Measurements from ENCODE around the gene TRPM2. TPM values are rescaled to one million over a fixed set of nuclear protein-coding genes. Genes with fewer than 3 reads are reported as not detected.
"Not testable (repeated sequence)": the region's sequence is repeated elsewhere in the genome, so short reads cannot be mapped to it uniquely, and the experiment has no call there.

The TRPM2 gene
- polyA plus RNA-seq, 3 donors from 2014 or later: 3.0 to 11.1 (median 4.4) TPM

GRCh38 chr21:44407493-44407892 is 54.1 kb downstream of the TRPM2 start:
- H3K27ac Mint-ChIP-seq: peak overlapping the region in 5 of 6 donors; percentile 35 to 78 (median 50)
- no peak overlapping the region for H3K4me3 Mint-ChIP-seq
- peaks cover 6 to 25% (median 24%) of the 10 kb centered on the region in 3 donors for H3K36me3 Mint-ChIP-seq
- no peaks in the 10 kb centered on the region for H3K27me3 Mint-ChIP-seq (ENCODE audit: low read depth in 3 of 3)
- H3K4me1 Mint-ChIP-seq: peaks cover 0 to 2% of the 10 kb centered on the region in 2 donors
- peaks cover 0 to 4% (median under 1%) of the 10 kb centered on the region in 6 donors for H3K9me3 Mint-ChIP-seq
- DNase-seq: no peak

- Mint-ChIP-seq H3K4me1 (peaks cover 0 to 2% of the 10 kb centered on the region in 2 donors), H3K36me3 (peaks cover 6 to 29% (median 29%) of the 10 kb centered on the region in 3 donors), H3K4me3 (no peak overlapping the region), H3K27me3 (ENCODE audit: low read depth in 3 of 3) (no peaks in the 10 kb centered on the region), H3K27ac (peak overlapping the region in 2 of 6 donors; percentile 7 to 62), H3K9me3 (peaks cover 0 to 4% (median under 1%) of the 10 kb centered on the region in 6 donors)
- DNase-seq: no peak
Measured at GRCh38 chr21:44408226-44408625, 54.8 kb downstream of the TRPM2 start.

GRCh38 chr21:44413566-44414290 is 60.3 kb downstream of the TRPM2 start:
- H3K27me3 Mint-ChIP-seq (ENCODE audit: low read depth in 3 of 3): peaks cover 0 to 2% (median 1%) of the 10 kb centered on the region in 3 donors
- peaks cover 0 to 3% (median 0%) of the 10 kb centered on the region in 6 donors for H3K9me3 Mint-ChIP-seq
- H3K4me1 Mint-ChIP-seq: peaks cover 0 to 2% of the 10 kb centered on the region in 2 donors
- no peak overlapping the region for H3K4me3 Mint-ChIP-seq
- no peak overlapping the region for H3K27ac Mint-ChIP-seq
- no peak for DNase-seq
- H3K36me3 Mint-ChIP-seq: peaks cover 0 to 34% (median 27%) of the 10 kb centered on the region in 3 donors

- Mint-ChIP-seq H3K9me3 (peaks cover 0 to 2% (median 0%) of the 10 kb centered on the region in 6 donors), H3K36me3 (peaks cover 3 to 30% (median 26%) of the 10 kb centered on the region in 3 donors), H3K4me3 (no peak overlapping the region), H3K4me1 (peaks cover 0 to 4% of the 10 kb centered on the region in 2 donors), H3K27ac (no peak overlapping the region), H3K27me3 (ENCODE audit: low read depth in 3 of 3) (peaks cover under 1 to 4% (median 2%) of the 10 kb centered on the region in 3 donors)
- DNase-seq: no peak
Measured at GRCh38 chr21:44414291-44415072, 61.1 kb downstream of the TRPM2 start.

GRCh38 chr21:44415073-44416025 is 61.9 kb downstream of the TRPM2 start:
- peaks cover 0 to 2% (median 0%) of the 10 kb centered on the region in 6 donors for H3K9me3 Mint-ChIP-seq
- no peak for DNase-seq
- no peak overlapping the region for H3K27ac Mint-ChIP-seq
- peaks cover 2 to 8% (median 4%) of the 10 kb centered on the region in 3 donors for H3K27me3 Mint-ChIP-seq (ENCODE audit: low read depth in 3 of 3)
- H3K4me3 Mint-ChIP-seq: no peak overlapping the region
- peaks cover 6 to 28% (median 25%) of the 10 kb centered on the region in 3 donors for H3K36me3 Mint-ChIP-seq
- peaks cover 0 to 6% of the 10 kb centered on the region in 2 donors for H3K4me1 Mint-ChIP-seq

- Mint-ChIP-seq H3K4me3 (no peak overlapping the region), H3K4me1 (peaks cover 0 to 6% of the 10 kb centered on the region in 2 donors), H3K27ac (no peak overlapping the region), H3K27me3 (ENCODE audit: low read depth in 3 of 3) (peaks cover 2 to 8% (median 4%) of the 10 kb centered on the region in 3 donors), H3K36me3 (peaks cover 6 to 28% (median 25%) of the 10 kb centered on the region in 3 donors), H3K9me3 (peaks cover 0 to 2% (median 0%) of the 10 kb centered on the region in 6 donors)
- DNase-seq: no peak
Measured at GRCh38 chr21:44416193-44416592, 62.8 kb downstream of the TRPM2 start.

GRCh38 chr21:44417621-44418107 is 64.2 kb downstream of the TRPM2 start:
- H3K4me1 Mint-ChIP-seq; H3K9me3 Mint-ChIP-seq; H3K27me3 Mint-ChIP-seq (ENCODE audit: low read depth in 3 of 3); DNase-seq; H3K4me3 Mint-ChIP-seq: not testable (repeated sequence)
- Mint-ChIP-seq H3K36me3 (peaks cover 6 to 21% (median 11%) of the 10 kb centered on the region in 3 donors), H3K27ac (peak overlapping the region in 1 of 6 donors; percentile 49)

GRCh38 chr21:44418108-44418875 is 64.9 kb downstream of the TRPM2 start:
- Mint-ChIP-seq H3K4me1 (peaks cover 0 to 4% of the 10 kb centered on the region in 2 donors), H3K9me3 (peaks cover 0 to 2% (median 0%) of the 10 kb centered on the region in 6 donors), H3K27ac (no peak overlapping the region)

GRCh38 chr21:44418876-44419230 is 65.4 kb downstream of the TRPM2 start:
- peaks cover 2 to 8% (median 4%) of the 10 kb centered on the region in 3 donors for H3K27me3 Mint-ChIP-seq (ENCODE audit: low read depth in 3 of 3)
- DNase-seq: no peak
- H3K36me3 Mint-ChIP-seq: peaks cover 6 to 22% (median 8%) of the 10 kb centered on the region in 3 donors
- peak overlapping the region in 1 of 6 donors; percentile 42 for H3K27ac Mint-ChIP-seq
- peaks cover 0 to 2% (median 0%) of the 10 kb centered on the region in 6 donors for H3K9me3 Mint-ChIP-seq
- no peak overlapping the region for H3K4me3 Mint-ChIP-seq
- peaks cover 0 to 4% of the 10 kb centered on the region in 2 donors for H3K4me1 Mint-ChIP-seq

More at GRCh38 chr21:44418108-44418875, 64.9 kb downstream of the TRPM2 start:
- peaks cover 2 to 8% (median 4%) of the 10 kb centered on the region in 3 donors for H3K27me3 Mint-ChIP-seq (ENCODE audit: low read depth in 3 of 3)
- no peak for DNase-seq
- peaks cover 6 to 21% (median 8%) of the 10 kb centered on the region in 3 donors for H3K36me3 Mint-ChIP-seq
- H3K4me3 Mint-ChIP-seq: no peak overlapping the region

- Mint-ChIP-seq H3K4me3 (no peak overlapping the region), H3K27me3 (ENCODE audit: low read depth in 3 of 3) (peaks cover 2 to 8% (median 4%) of the 10 kb centered on the region in 3 donors), H3K4me1 (peaks cover 0 to 4% of the 10 kb centered on the region in 2 donors), H3K27ac (peak overlapping the region in 5 of 6 donors; percentile 22 to 74 (median 42)), H3K9me3 (peaks cover 0 to 2% (median 0%) of the 10 kb centered on the region in 6 donors), H3K36me3 (peaks cover 6 to 19% (median 8%) of the 10 kb centered on the region in 3 donors)
- DNase-seq: no peak
Measured at GRCh38 chr21:44419679-44420078, 66.3 kb downstream of the TRPM2 start.

GRCh38 chr21:44420416-44421205 is 67.2 kb downstream of the TRPM2 start:
- no peak overlapping the region for H3K4me3 Mint-ChIP-seq
- DNase-seq: no peak
- H3K27ac Mint-ChIP-seq: no peak overlapping the region
- H3K9me3 Mint-ChIP-seq: peaks cover 0 to 2% (median 0%) of the 10 kb centered on the region in 6 donors
- H3K4me1 Mint-ChIP-seq: peaks cover 0 to 4% of the 10 kb centered on the region in 2 donors
- peaks cover 6 to 10% (median 8%) of the 10 kb centered on the region in 3 donors for H3K36me3 Mint-ChIP-seq
- peaks cover 2 to 8% (median 4%) of the 10 kb centered on the region in 3 donors for H3K27me3 Mint-ChIP-seq (ENCODE audit: low read depth in 3 of 3)
